HepG2 (cell line): ENCODE measurements around the gene TXNL4B. TPM values are rescaled to one million over a fixed set of nuclear protein-coding genes. Genes with fewer than 3 reads are reported as not detected.

Source experiments
- ETV5 ChIP-seq: IDR thresholded peaks from 2 replicates; pipeline ENCODE4 v1.6.1; 2018; ENCODE audit warnings: missing biosample characterization, missing genetic modification reagents, inconsistent platforms, borderline replicate concordance
- GATA4 ChIP-seq: sonication (generic); IDR thresholded peaks from 2 replicates; pipeline ENCODE4 v1.6.1; 2016; ENCODE audit warnings: antibody characterized with exemption, low read depth, borderline replicate concordance
- HNRNPUL1 ChIP-seq: fragments of 200-400 bp; formaldehyde crosslinking; IDR thresholded peaks from 2 replicates; pipeline ENCODE4 v1.6.1; 2017; ENCODE audit warnings: low read depth, mild to moderate bottlenecking, low read length, moderate library complexity
- HOXA9 ChIP-seq: sonication (generic); formaldehyde crosslinking; IDR thresholded peaks from 2 replicates; pipeline ENCODE4 v1.8.1; 2022; ENCODE audit warnings: missing genetic modification reagents, mild to moderate bottlenecking, moderate library complexity, borderline replicate concordance
- MATR3 ChIP-seq: sonication (generic); formaldehyde crosslinking; IDR thresholded peaks from 2 replicates; pipeline ENCODE4 v1.4.0; 2020; ENCODE audit warnings: missing genetic modification reagents
- MTA1 ChIP-seq: sonication (generic); formaldehyde crosslinking; IDR thresholded peaks from 2 replicates; pipeline ENCODE4 v1.4.0; 2020; ENCODE audit warnings: missing genetic modification reagents, mild to moderate bottlenecking, borderline replicate concordance
- PAX8 ChIP-seq: sonication (generic); formaldehyde crosslinking; IDR thresholded peaks from 2 replicates; pipeline ENCODE4 v1.8.0; 2022; ENCODE audit warnings: mild to moderate bottlenecking, missing genetic modification reagents, borderline replicate concordance
- RARA ChIP-seq: IDR thresholded peaks from 2 replicates; pipeline ENCODE4 v1.6.1; 2016; ENCODE audit warnings: missing genetic modification reagents, missing compliant biosample characterization
- SSRP1 ChIP-seq: IDR thresholded peaks from 2 replicates; pipeline ENCODE4 v1.6.1; 2016; ENCODE audit warnings: control low read depth
- XBP1 ChIP-seq: sonication (generic); formaldehyde crosslinking; IDR thresholded peaks from 2 replicates; pipeline ENCODE4 v1.5.0; 2020; ENCODE audit warnings: missing genetic modification reagents
- ZBTB1 ChIP-seq: sonication (generic); formaldehyde crosslinking; IDR thresholded peaks from 2 replicates; pipeline ENCODE4 v1.4.0; 2020; ENCODE audit warnings: missing genetic modification reagents, borderline replicate concordance
- ZNF124 ChIP-seq: sonication (generic); formaldehyde crosslinking; IDR thresholded peaks from 2 replicates; pipeline ENCODE4 v1.4.0; 2020; ENCODE audit warnings: missing genetic modification reagents
- ZNF44 ChIP-seq: sonication (generic); formaldehyde crosslinking; IDR thresholded peaks from 2 replicates; pipeline ENCODE4 v1.5.1; 2020; ENCODE audit warnings: mild to moderate bottlenecking, missing genetic modification reagents
- ZNF549 ChIP-seq: sonication (generic); formaldehyde crosslinking; IDR thresholded peaks from 2 replicates; pipeline ENCODE4 v1.5.0; 2020; ENCODE audit warnings: missing genetic modification reagents
- ZNF556 ChIP-seq: sonication (generic); formaldehyde crosslinking; IDR thresholded peaks from 2 replicates; pipeline ENCODE4 v1.4.0; 2020; ENCODE audit warnings: mild to moderate bottlenecking, missing genetic modification reagents, borderline replicate concordance
- ZNF564 ChIP-seq: sonication (generic); formaldehyde crosslinking; IDR thresholded peaks from 2 replicates; pipeline ENCODE4 v1.8.1; 2023; ENCODE audit warnings: mild to moderate bottlenecking, missing genetic modification reagents
- ZNF614 ChIP-seq: IDR thresholded peaks from 2 replicates; pipeline ENCODE4 v1.6.1; 2018; ENCODE audit warnings: missing biosample characterization, missing genetic modification reagents, inconsistent platforms, borderline replicate concordance
- ZNF615 ChIP-seq: sonication (generic); formaldehyde crosslinking; IDR thresholded peaks from 2 replicates; pipeline ENCODE4 v1.5.0; 2020; ENCODE audit warnings: mild to moderate bottlenecking, missing genetic modification reagents, borderline replicate concordance
- ZNF7 ChIP-seq: IDR thresholded peaks from 2 replicates; pipeline ENCODE4 v1.6.1; 2016; ENCODE audit warnings: missing biosample characterization, missing genetic modification reagents
- ZNF749 ChIP-seq: sonication (generic); formaldehyde crosslinking; IDR thresholded peaks from 2 replicates; pipeline ENCODE4 v1.8.0; 2022; ENCODE audit warnings: mild to moderate bottlenecking, missing genetic modification reagents, moderate library complexity, borderline replicate concordance
- ZNF775 ChIP-seq: sonication (generic); formaldehyde crosslinking; IDR thresholded peaks from 2 replicates; pipeline ENCODE4 v1.4.0; 2020; ENCODE audit warnings: missing genetic modification reagents, mild to moderate bottlenecking, moderate library complexity, borderline replicate concordance
- ZNF891 ChIP-seq: sonication (generic); formaldehyde crosslinking; IDR thresholded peaks from 2 replicates; pipeline ENCODE4 v1.5.0; 2020; ENCODE audit warnings: mild to moderate bottlenecking, missing genetic modification reagents
- ZSCAN30 ChIP-seq: sonication (generic); formaldehyde crosslinking; IDR thresholded peaks from 2 replicates; pipeline ENCODE4 v1.5.0; 2020; ENCODE audit warnings: mild to moderate bottlenecking, missing genetic modification reagents
- polyA plus RNA-seq, 8 experiments: library from polyadenylated mRNA; depleted of rRNA in 3 of 8; stranded (reverse) in 7 of 8; unstranded in 1 of 8; fragments of >200 nt; fragmentation: Illumina TruSeq in 4 of 8; extraction: Trizol in 4 of 8; gene quantifications; 2 replicates each; pipeline versions ENCODE4 v1.2.1 to v1.2.3, GENCODE V29; 2011 to 2016; ENCODE audit warnings: low read depth in 4 of 8, missing spikeins in 1 of 8, mixed read lengths in 1 of 8; ENCODE audit not compliant: insufficient read depth in 1 of 8
- total RNA-seq, 5 experiments: library from RNA; depleted of rRNA; stranded (reverse); fragments of >200 nt; fragmentation: Illumina TruSeq; extraction: Trizol; gene quantifications; 2 replicates each; pipeline ENCODE4 v1.2.3, GENCODE V29; 2016; ENCODE audit warnings: low read depth in 1 of 5
- TF ChIP-seq, protein P1 (sequence below): sonication (generic); formaldehyde crosslinking; IDR thresholded peaks from 2 replicates; pipeline ENCODE4 v1.9.0; 2021; ENCODE audit warnings: mild to moderate bottlenecking, missing genetic modification reagents
- TF ChIP-seq, protein P2 (sequence below), 2 experiments: fragments of 450-650 bp in 1 of 2; sonication (generic) in 1 of 2; formaldehyde crosslinking; IDR thresholded peaks; 2 replicates each; pipeline versions ENCODE4 v1.5.0 to v1.8.0; 2020 to 2022; ENCODE audit warnings: mild to moderate bottlenecking in 1 of 2, missing genetic modification reagents in 1 of 2

The TXNL4B gene
- total and polyA plus RNA-seq, 2 of the 13 experiments (the other 11 are each of a cell fraction or from before 2014, with no cell fraction given), result 17.4 to 18.3 TPM

DNA sequence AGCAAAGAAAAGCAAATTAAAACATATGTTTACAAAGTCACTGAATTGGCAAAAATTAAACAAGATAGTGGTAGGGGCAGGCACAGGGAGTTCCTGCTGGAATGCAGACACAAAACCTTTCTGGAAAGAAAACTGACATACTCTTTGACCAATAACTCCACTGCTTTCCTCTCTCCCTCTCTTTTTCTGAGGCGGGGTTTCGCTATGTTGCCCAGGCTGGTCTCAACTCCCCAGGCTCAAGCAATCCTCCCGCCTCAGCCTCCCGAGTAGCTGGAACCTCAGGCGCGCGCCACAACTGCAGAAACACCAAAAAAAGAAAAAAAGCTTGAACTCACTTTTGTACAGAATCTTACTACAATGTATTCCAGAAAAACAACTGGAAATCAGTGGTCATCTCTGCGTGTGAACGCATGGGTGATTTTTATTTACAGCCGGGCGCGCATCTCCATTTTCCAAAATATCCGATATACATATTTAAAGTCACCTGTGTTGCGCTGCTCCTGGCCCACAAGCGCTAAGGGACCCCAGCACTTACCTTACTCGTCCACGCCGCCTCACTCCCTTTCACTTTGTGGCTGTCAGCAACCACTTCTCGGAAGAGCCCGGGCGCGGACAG, 480 bp downstream of the TXNL4B start (continued):
- TF ChIP-seq PAX8 (CRISPR knock-in tag) (no peak; the same call in 1 of the 2 replicates), ZNF124 (no peak), ZSCAN30 (CRISPR knock-in tag) (no peak), ZBTB1 (no peak), ETV5 (CRISPR knock-in tag) (no peak), GATA4 (no peak), ZNF775 (CRISPR knock-in tag) (0 out of 2 replicates have a peak, but pooled peaks have one; percentile 36), ZNF44 (CRISPR knock-in tag) (no peak), HNRNPUL1 (no peak), ZNF615 (no peak), MATR3 (CRISPR knock-in tag) (no peak), MTA1 (CRISPR knock-in tag) (peak; percentile 70; the same call in 1 of the 2 replicates), ZNF549 (CRISPR knock-in tag) (no peak), XBP1 (CRISPR knock-in tag) (no peak), HOXA9 (CRISPR knock-in tag) (no peak), RARA (CRISPR knock-in tag) (no peak), ZNF7 (CRISPR knock-in tag) (peak; percentile 85), ZNF891 (CRISPR knock-in tag) (no peak; the same call in 1 of the 2 replicates), ZNF564 (CRISPR knock-in tag) (no peak; the same call in 1 of the 2 replicates), SSRP1 (no peak), ZNF749 (no peak), ZNF556 (CRISPR knock-in tag) (peak; percentile 35; the same call in 1 of the 2 replicates), ZNF614 (CRISPR knock-in tag) (0 out of 2 replicates have a peak, but pooled peaks have one; percentile 21)
- TF ChIP-seq, protein P1, sequence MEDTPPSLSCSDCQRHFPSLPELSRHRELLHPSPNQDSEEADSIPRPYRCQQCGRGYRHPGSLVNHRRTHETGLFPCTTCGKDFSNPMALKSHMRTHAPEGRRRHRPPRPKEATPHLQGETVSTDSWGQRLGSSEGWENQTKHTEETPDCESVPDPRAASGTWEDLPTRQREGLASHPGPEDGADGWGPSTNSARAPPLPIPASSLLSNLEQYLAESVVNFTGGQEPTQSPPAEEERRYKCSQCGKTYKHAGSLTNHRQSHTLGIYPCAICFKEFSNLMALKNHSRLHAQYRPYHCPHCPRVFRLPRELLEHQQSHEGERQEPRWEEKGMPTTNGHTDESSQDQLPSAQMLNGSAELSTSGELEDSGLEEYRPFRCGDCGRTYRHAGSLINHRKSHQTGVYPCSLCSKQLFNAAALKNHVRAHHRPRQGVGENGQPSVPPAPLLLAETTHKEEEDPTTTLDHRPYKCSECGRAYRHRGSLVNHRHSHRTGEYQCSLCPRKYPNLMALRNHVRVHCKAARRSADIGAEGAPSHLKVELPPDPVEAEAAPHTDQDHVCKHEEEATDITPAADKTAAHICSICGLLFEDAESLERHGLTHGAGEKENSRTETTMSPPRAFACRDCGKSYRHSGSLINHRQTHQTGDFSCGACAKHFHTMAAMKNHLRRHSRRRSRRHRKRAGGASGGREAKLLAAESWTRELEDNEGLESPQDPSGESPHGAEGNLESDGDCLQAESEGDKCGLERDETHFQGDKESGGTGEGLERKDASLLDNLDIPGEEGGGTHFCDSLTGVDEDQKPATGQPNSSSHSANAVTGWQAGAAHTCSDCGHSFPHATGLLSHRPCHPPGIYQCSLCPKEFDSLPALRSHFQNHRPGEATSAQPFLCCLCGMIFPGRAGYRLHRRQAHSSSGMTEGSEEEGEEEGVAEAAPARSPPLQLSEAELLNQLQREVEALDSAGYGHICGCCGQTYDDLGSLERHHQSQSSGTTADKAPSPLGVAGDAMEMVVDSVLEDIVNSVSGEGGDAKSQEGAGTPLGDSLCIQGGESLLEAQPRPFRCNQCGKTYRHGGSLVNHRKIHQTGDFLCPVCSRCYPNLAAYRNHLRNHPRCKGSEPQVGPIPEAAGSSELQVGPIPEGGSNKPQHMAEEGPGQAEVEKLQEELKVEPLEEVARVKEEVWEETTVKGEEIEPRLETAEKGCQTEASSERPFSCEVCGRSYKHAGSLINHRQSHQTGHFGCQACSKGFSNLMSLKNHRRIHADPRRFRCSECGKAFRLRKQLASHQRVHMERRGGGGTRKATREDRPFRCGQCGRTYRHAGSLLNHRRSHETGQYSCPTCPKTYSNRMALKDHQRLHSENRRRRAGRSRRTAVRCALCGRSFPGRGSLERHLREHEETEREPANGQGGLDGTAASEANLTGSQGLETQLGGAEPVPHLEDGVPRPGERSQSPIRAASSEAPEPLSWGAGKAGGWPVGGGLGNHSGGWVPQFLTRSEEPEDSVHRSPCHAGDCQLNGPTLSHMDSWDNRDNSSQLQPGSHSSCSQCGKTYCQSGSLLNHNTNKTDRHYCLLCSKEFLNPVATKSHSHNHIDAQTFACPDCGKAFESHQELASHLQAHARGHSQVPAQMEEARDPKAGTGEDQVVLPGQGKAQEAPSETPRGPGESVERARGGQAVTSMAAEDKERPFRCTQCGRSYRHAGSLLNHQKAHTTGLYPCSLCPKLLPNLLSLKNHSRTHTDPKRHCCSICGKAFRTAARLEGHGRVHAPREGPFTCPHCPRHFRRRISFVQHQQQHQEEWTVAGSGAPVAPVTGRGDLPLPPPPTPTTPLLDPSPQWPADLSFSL (CRISPR knock-in tag), result no peak
- TF ChIP-seq, protein P2, sequence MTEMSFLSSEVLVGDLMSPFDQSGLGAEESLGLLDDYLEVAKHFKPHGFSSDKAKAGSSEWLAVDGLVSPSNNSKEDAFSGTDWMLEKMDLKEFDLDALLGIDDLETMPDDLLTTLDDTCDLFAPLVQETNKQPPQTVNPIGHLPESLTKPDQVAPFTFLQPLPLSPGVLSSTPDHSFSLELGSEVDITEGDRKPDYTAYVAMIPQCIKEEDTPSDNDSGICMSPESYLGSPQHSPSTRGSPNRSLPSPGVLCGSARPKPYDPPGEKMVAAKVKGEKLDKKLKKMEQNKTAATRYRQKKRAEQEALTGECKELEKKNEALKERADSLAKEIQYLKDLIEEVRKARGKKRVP (CRISPR knock-in tag; IDR thresholded peaks at IDR 0.05), result peak in 1 of 2 experiments; percentile 58; a peak in 1 of 4 replicates
